Left ventricle myocardium inferior (tissue), 1 donor: ENCODE measurements around the gene APOL3. TPM values are rescaled to one million over a fixed set of nuclear protein-coding genes. Genes with fewer than 3 reads are reported as not detected.
"Not testable (repeated sequence)": the region's sequence is repeated elsewhere in the genome, so short reads cannot be mapped to it uniquely, and the experiment has no call there.

Source experiments
- DNase-seq: peaks from one replicate; pipeline ENCODE4 v3.0.0-alpha.2; 2020
- H3K27ac ChIP-seq: fragments of 200-600 bp; replicated peaks from 2 replicates; pipeline ENCODE4 v1.8.0; 2021
- H3K27me3 ChIP-seq: fragments of 200-600 bp; 2 replicates; pipeline ENCODE4 v1.8.0; 2021; ENCODE audit warnings: low read depth
- H3K36me3 ChIP-seq: fragments of 200-600 bp; 2 replicates; pipeline ENCODE4 v1.8.0; 2021
- H3K4me1 ChIP-seq: fragments of 200-600 bp; 2 replicates; pipeline ENCODE4 v1.8.0; 2021
- H3K4me3 ChIP-seq: fragments of 200-600 bp; 2 replicates; pipeline ENCODE4 v1.8.0; 2021; ENCODE audit warnings: mild to moderate bottlenecking, moderate library complexity
- H3K9me3 ChIP-seq: fragments of 200-600 bp; replicated peaks from 2 replicates; pipeline ENCODE4 v1.8.0; 2021
- CTCF ChIP-seq: fragments of 200-600 bp; IDR thresholded peaks from 2 replicates; pipeline ENCODE4 v1.8.0; 2021; ENCODE audit warnings: antibody characterized with exemption, mild to moderate bottlenecking, borderline replicate concordance
- intact Hi-C: fragments of 100-400 bp; cut with micrococcal nuclease; formaldehyde crosslinking; loops from one replicate; pipeline ENCODE4 v1.11.0; 2022
- total RNA-seq: library from RNA; stranded (reverse); fragmentation: NEBNext Ultra II Directional; extraction: Animal tissue kit (Norgen Biotek cat#: 25700); gene quantifications from one replicate; pipeline ENCODE4 v1.2.1, GENCODE V29; 2021
- donor health status: DM: no; HTN: yes; CAD: no; lungs with severe emphysema.

The APOL3 gene
- total RNA-seq, 1 donor from 2014 or later = 21.3 TPM

DNA sequence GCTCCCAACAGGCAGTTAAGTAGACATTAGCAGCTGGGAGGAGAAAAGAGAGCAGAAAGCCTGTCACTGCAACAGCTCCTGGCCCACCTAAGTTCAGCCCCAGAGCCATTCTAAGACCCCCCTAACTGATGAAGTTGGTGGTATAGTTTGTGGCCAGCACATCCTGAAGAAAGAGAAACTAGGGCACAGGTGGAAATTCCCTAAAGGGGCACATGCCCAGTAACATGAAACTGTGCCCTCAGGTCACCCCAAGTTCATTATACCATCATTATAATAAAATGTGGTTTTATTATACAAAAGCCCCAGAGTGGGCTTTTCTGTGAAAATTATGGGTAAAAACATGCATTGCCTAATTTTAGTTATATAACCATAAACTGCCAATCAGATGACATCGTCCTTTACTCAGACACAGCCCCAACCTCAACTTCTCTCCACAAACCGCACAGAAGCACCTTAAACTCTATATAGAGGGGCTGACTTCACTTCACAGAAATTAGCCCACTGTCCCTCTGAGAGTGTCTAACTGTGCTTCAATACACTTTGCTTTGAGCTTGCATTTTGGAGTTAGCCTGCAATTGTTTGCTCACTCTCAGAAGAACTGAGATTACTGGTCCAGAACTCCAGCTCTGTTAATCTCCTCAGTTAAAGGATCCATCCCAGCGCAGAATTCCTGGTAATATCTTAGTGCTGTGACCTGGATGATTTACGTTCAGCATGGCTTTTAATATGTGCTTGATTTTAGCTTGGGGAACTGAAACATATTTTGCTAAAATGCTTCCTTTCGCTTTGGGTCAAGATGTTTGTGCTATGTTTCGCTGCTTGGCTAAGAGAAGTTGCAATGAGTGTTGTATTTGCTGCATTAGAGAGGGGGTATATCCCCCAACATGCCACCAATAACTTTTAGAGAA lies 1.8 kb upstream of the APOL3 start:
- H3K27ac ChIP-seq = peak overlapping the region; percentile 96
- H3K4me3 ChIP-seq = no peak overlapping the region
- no peaks in the 10 kb centered on the region for H3K36me3 ChIP-seq

GRCh38 chr22:36161793-36162126 lies 1.2 kb upstream of the APOL3 start:
- H3K4me1 ChIP-seq = peaks cover 50% of the 10 kb centered on the region
- not testable (repeated sequence) for DNase-seq

More for the DNA sequence above, 1.8 kb upstream of the APOL3 start:
- intact Hi-C loops = no loop called here
- Histone ChIP-seq H3K4me1 (peaks cover 48% of the 10 kb centered on the region), H3K9me3 (no peaks in the 10 kb centered on the region), H3K27me3 (no peaks in the 10 kb centered on the region)
- DNase-seq = no peak
- no peak for TF ChIP-seq CTCF

GRCh38 chr22:36156515-36157419 lies 3.8 kb downstream of the APOL3 start:
- peak overlapping the region; percentile 96 for H3K27ac ChIP-seq
- no peaks in the 10 kb centered on the region for H3K9me3 ChIP-seq
- H3K36me3 ChIP-seq = no peaks in the 10 kb centered on the region
- no peaks in the 10 kb centered on the region for H3K27me3 ChIP-seq
- DNase-seq = peak; percentile 88
- intact Hi-C loops = no loop called here
- H3K4me3 ChIP-seq = peak overlapping the region; percentile 71
- peaks cover 92% of the 10 kb centered on the region for H3K4me1 ChIP-seq
- no peak for TF ChIP-seq CTCF

More at GRCh38 chr22:36161793-36162126, 1.2 kb upstream of the APOL3 start:
- H3K27ac ChIP-seq = peak overlapping the region; percentile 96
- H3K4me3 ChIP-seq, intact Hi-C loops, H3K36me3 ChIP-seq, H3K9me3 ChIP-seq, H3K27me3 ChIP-seq: not testable (repeated sequence)

DNA sequence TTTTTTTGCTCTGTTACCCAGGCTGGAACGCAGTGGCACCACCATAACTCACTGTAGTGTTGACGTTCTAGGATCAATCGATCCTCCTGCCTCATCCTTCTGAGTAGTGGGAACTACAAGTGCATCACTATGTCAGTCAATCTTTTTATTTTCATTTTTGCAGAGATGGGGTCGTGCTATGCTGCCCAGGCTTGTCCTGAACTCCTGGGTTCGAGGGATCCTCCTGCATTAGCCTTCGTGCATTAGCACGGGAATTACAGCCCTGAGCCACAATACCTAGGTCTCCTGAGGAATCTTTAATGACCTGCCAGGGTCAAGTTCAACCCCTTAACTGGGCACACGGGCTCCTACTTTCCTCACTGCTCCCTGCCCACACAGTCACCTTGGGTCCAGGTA lies 4.4 kb downstream of the APOL3 start:
- Histone ChIP-seq H3K36me3 (no peaks in the 10 kb centered on the region), H3K4me3 (peak overlapping the region; percentile 71), H3K4me1 (peaks cover 92% of the 10 kb centered on the region), H3K27ac (peak overlapping the region; percentile 96), H3K27me3 (no peaks in the 10 kb centered on the region), H3K9me3 (no peaks in the 10 kb centered on the region)
- intact Hi-C loops = no loop called here
- no peak for DNase-seq
- TF ChIP-seq CTCF = no peak

DNA sequence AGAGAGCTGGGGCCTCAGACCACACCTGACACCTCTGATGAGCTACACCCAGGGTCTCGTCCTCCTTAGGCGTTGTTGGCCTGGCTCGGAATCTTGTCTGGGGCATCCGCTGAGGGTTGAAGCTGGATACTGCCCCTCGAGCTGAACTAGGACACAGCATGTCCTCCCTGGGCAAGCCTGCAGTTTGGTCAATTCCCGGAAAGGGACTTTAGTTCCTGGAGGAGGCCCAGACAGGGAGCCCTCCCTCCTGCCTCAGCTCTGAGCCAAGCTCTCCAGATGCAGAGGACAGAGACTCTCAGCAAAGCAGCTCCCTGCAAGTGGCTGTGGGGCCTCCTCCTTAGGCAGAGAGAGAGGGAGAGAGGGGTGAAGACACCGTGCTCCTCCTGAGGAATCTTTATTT lies 4.9 kb downstream of the APOL3 start:
- DNase-seq = peak; percentile 74
- Histone ChIP-seq H3K4me1 (peaks cover 92% of the 10 kb centered on the region), H3K36me3 (no peaks in the 10 kb centered on the region), H3K27ac (peak overlapping the region; percentile 96), H3K27me3 (no peaks in the 10 kb centered on the region), H3K4me3 (peak overlapping the region; percentile 71), H3K9me3 (no peaks in the 10 kb centered on the region)
- TF ChIP-seq CTCF = no peak
- intact Hi-C loops = no loop called here
